Putamen (tissue), 1 donor: ENCODE data around the gene PPA1.
"Not testable (repeated sequence)": the region's sequence is repeated elsewhere in the genome, so short reads cannot be mapped to it uniquely, and the experiment has no call there.

Experiments
- DNase-seq: peaks from one replicate; pipeline ENCODE4 v3.0.0-alpha.2; 2016; ENCODE audit warnings: low spot score

The PPA1 gene

GRCh38 chr10:70169011-70169410, 64.2 kb downstream of the PPA1 start:
- no peak for DNase-seq

GRCh38 chr10:70167246-70167645, 66.0 kb downstream of the PPA1 start:
- DNase-seq = no peak

GRCh38 chr10:70166394-70166793, 66.8 kb downstream of the PPA1 start:
- no peak for DNase-seq

GRCh38 chr10:70164163-70164562, 69.1 kb downstream of the PPA1 start:
- DNase-seq = no peak

GRCh38 chr10:70163448-70163847, 69.8 kb downstream of the PPA1 start:
- DNase-seq = no peak

GRCh38 chr10:70162892-70163201, 70.4 kb downstream of the PPA1 start:
- no peak for DNase-seq

- no peak for DNase-seq
These were observed 70.9 kb downstream of the PPA1 start for GRCh38 chr10:70162151-70162891.

DNA sequence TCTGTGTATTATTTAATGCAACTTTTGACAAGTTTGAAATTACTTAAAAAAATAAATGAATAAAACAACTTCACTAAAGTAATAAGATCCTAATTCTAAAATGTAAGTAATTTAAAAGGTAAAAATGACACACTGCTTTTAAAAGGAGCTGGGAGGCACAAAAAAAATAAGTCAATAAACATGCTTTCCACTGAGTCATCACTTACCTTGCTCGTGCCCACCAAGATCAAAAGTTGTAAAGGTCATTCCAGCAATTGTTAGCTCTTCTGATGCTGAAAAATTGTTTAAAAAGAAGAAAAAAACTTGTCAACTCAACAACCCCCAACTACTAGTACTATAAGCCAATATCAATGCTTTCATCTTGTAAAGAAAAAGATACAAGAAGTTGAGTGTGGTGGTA, 72.4 kb downstream of the PPA1 start:
- DNase-seq = no peak

- DNase-seq = not testable (repeated sequence)
These were observed 73.9 kb downstream of the PPA1 start for GRCh38 chr10:70159366-70159765.

GRCh38 chr10:70158113-70158512, 75.1 kb downstream of the PPA1 start:
- DNase-seq = no peak

- DNase-seq = no peak
These were observed 77.9 kb downstream of the PPA1 start for GRCh38 chr10:70155255-70155838.
